Body of pancreas (tissue), 4 donors: ENCODE measurements around the gene PRSS33.

Experiments used
- POLR2A ChIP-seq, 3 donors: fragments of 450-650 bp; IDR thresholded peaks; one replicate each; pipeline ENCODE4 v1.6.1; 2016; ENCODE audit warnings: antibody characterized with exemption in 3 of 3, mild to moderate bottlenecking in 2 of 3
- TF ChIP-seq, protein P1 (sequence below), 7 experiments: fragments of 450-650 bp in 4 of 7; fragments of 200-600 bp in 3 of 7; sonication (generic) in 3 of 7; IDR thresholded peaks; one replicate each; pipeline ENCODE4 v1.5.1; 2016 to 2019; ENCODE audit warnings: antibody characterized with exemption in 7 of 7

DNA sequence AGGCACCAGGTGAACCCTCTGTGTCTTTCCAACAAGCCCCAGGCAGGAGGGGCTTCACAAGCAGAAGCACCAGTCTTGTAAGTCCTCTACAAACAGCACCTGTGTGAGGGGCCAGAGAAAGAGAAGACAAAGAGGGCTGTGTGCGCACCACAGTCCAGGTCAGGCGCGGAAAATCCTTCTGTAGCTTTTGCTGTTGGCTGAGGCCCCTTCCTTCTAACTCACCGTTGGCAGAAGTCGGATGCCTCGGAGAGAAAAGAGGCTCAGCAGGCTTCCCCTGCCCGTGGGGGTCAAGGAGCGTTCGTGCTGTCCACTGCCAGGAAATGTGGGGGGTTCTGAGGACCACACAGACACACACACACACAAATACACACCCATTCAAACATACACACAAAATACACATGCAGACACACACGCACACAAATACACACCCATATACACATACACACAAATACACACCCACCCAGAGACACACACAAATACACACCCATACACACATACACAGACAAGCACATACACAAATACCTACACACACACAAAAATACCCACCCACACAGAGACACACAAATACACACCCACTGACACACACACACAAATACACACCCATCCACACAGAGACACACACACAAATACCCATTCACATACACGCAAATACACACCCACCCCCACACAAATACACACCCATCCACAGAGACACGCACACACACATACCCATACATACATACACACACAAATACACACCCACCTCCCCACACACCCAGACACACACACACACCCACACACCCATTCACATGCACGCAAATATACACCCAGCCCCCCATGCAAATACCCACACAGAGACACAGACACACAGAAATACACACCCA lies 49.5 kb upstream of the PRSS33 start:
- TF ChIP-seq, protein P1, sequence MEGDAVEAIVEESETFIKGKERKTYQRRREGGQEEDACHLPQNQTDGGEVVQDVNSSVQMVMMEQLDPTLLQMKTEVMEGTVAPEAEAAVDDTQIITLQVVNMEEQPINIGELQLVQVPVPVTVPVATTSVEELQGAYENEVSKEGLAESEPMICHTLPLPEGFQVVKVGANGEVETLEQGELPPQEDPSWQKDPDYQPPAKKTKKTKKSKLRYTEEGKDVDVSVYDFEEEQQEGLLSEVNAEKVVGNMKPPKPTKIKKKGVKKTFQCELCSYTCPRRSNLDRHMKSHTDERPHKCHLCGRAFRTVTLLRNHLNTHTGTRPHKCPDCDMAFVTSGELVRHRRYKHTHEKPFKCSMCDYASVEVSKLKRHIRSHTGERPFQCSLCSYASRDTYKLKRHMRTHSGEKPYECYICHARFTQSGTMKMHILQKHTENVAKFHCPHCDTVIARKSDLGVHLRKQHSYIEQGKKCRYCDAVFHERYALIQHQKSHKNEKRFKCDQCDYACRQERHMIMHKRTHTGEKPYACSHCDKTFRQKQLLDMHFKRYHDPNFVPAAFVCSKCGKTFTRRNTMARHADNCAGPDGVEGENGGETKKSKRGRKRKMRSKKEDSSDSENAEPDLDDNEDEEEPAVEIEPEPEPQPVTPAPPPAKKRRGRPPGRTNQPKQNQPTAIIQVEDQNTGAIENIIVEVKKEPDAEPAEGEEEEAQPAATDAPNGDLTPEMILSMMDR (IDR thresholded peaks at IDR 0.05) = no peak
- TF ChIP-seq POLR2A (IDR thresholded peaks at IDR 0.05) = no peak
